Smooth muscle cell (in vitro differentiated cells): ENCODE data around the gene CLEC4F. TPM values are rescaled to one million over a fixed set of nuclear protein-coding genes. Genes with fewer than 3 reads are reported as not detected.
"Not testable (repeated sequence)": the region's sequence is repeated elsewhere in the genome, so short reads cannot be mapped to it uniquely, and the experiment has no call there.

Source experiments
- DNase-seq: peaks from one replicate; lab custom pipeline; 2025; ENCODE audit not compliant: unreplicated experiment; lab: John Stamatoyannopoulos, UW
- H2AFZ ChIP-seq: fragments of 200-600 bp; sonication (generic); 2 replicates; pipeline ENCODE4 v1.6.0; 2016; ENCODE audit warnings: antibody characterized with exemption, low read depth, mild to moderate bottlenecking
- H3F3A ChIP-seq: fragments of 200-600 bp; sonication (generic); 2 replicates; pipeline ENCODE4 v1.6.0; 2017; ENCODE audit warnings: antibody characterized with exemption, low read depth
- H3K27ac ChIP-seq: fragments of 200-600 bp; sonication (generic); 2 replicates; pipeline ENCODE4 v1.5.1; 2016; ENCODE audit warnings: low read depth, mild to moderate bottlenecking
- H3K27me3 ChIP-seq: fragments of 200-600 bp; sonication (generic); 2 replicates; pipeline ENCODE4 v1.6.1; 2016; ENCODE audit warnings: low read depth, mild to moderate bottlenecking
- H3K36me3 ChIP-seq: fragments of 200-600 bp; sonication (generic); 2 replicates; pipeline ENCODE4 v1.5.1; 2016; ENCODE audit warnings: low read depth
- H3K4me1 ChIP-seq: fragments of 200-600 bp; sonication (generic); 2 replicates; pipeline ENCODE4 v1.5.1; 2016; ENCODE audit warnings: low read depth
- H3K4me2 ChIP-seq: fragments of 200-600 bp; sonication (generic); 2 replicates; pipeline ENCODE4 v1.6.0; 2016; ENCODE audit warnings: mild to moderate bottlenecking
- H3K4me3 ChIP-seq: fragments of 200-600 bp; sonication (generic); 2 replicates; pipeline ENCODE4 v1.5.1; 2016; ENCODE audit warnings: mild to moderate bottlenecking
- H3K79me2 ChIP-seq: fragments of 200-600 bp; sonication (generic); 2 replicates; pipeline ENCODE4 v1.6.0; 2016; ENCODE audit warnings: low read depth, mild to moderate bottlenecking
- H3K9ac ChIP-seq: fragments of 200-600 bp; sonication (generic); 2 replicates; pipeline ENCODE4 v1.6.0; 2016; ENCODE audit warnings: low read depth
- H3K9me3 ChIP-seq: fragments of 200-600 bp; sonication (generic); replicated peaks from 2 replicates; pipeline ENCODE4 v1.5.1; 2016; ENCODE audit warnings: low read depth
- H4K20me1 ChIP-seq: fragments of 200-600 bp; sonication (generic); 2 replicates; pipeline ENCODE4 v1.6.0; 2016; ENCODE audit warnings: low read depth
- WGBS: methylation state at CpG from one replicate; pipeline ENCODE4 v1.1.7; 2016; ENCODE audit warnings: low lambda C conversion rate; 5-methylcytosine and 5-hydroxymethylcytosine counted together
- polyA plus RNA-seq: library from polyadenylated mRNA; unstranded; fragments of >200 nt; fragmentation: Nextera tagmentation; extraction: Ambion mirVana; gene quantifications from 2 replicates; pipeline ENCODE4 v1.2.1, GENCODE V29; 2016
- total RNA-seq: library from RNA; depleted of rRNA; stranded (reverse); fragments of >200 nt; gene quantifications from 2 replicates; pipeline ENCODE4 v1.2.3, GENCODE V29; 2014
- TF ChIP-seq, protein P1 (sequence below): fragments of 200-600 bp; sonication (generic); IDR thresholded peaks from 2 replicates; pipeline ENCODE4 v1.5.1; 2017; ENCODE audit warnings: borderline replicate concordance, mild to moderate bottlenecking, antibody characterized with exemption; ENCODE audit not compliant: insufficient read depth, poor library complexity, severe bottlenecking

CLEC4F gene
- total and polyA plus RNA-seq, 2 experiments from 2014 or later: not detected

DNA sequence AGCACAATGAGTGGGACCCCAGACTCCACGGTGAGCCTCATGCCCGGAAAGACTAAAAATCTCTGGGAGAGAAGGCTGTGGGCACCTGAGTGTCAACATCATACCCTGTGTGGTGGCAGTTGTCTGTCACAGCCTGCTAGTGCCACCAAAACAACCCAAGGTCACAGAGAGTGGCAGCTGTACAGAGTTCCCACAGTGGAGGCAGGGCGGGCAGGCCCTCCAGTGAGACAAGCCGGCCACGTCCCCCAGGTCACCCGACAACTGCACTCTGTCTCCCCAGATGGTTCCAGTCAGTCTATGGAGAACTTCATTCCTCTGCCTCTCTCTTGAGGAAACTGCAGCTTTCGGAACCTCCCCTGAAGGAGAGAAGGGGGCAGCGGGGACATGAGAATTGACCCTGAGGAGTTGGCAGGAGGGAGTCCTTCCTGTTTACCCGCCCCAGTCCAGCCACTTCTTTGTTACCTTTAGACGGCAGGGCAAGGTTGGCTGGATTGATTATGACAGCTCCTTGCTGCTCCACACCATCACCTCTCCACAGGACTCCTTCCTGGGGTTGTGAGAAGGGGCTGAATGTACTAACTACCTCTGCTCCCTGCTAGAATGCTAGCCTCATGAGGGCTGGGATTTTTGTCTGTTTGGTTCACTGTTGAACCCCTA, 18.7 kb downstream of the CLEC4F start:
- no peak overlapping the region for H3K4me3 ChIP-seq
- H3K9ac ChIP-seq: no peak overlapping the region
- H3K4me2 ChIP-seq: no peak overlapping the region
- H3F3A ChIP-seq: no peaks in the 10 kb centered on the region
- TF ChIP-seq, protein P1, sequence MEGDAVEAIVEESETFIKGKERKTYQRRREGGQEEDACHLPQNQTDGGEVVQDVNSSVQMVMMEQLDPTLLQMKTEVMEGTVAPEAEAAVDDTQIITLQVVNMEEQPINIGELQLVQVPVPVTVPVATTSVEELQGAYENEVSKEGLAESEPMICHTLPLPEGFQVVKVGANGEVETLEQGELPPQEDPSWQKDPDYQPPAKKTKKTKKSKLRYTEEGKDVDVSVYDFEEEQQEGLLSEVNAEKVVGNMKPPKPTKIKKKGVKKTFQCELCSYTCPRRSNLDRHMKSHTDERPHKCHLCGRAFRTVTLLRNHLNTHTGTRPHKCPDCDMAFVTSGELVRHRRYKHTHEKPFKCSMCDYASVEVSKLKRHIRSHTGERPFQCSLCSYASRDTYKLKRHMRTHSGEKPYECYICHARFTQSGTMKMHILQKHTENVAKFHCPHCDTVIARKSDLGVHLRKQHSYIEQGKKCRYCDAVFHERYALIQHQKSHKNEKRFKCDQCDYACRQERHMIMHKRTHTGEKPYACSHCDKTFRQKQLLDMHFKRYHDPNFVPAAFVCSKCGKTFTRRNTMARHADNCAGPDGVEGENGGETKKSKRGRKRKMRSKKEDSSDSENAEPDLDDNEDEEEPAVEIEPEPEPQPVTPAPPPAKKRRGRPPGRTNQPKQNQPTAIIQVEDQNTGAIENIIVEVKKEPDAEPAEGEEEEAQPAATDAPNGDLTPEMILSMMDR: no peak
- no peaks in the 10 kb centered on the region for H4K20me1 ChIP-seq
- H3K27me3 ChIP-seq: peaks cover 37% of the 10 kb centered on the region
- no peaks in the 10 kb centered on the region for H3K36me3 ChIP-seq
- DNase-seq: no peak
- no peaks in the 10 kb centered on the region for H3K9me3 ChIP-seq
- H2AFZ ChIP-seq: no peak overlapping the region
- no peaks in the 10 kb centered on the region for H3K79me2 ChIP-seq
- H3K27ac ChIP-seq: no peak overlapping the region
- WGBS: 80% methylated on average over 10 of the region's 10 CpGs
- H3K4me1 ChIP-seq: no peaks in the 10 kb centered on the region

DNA sequence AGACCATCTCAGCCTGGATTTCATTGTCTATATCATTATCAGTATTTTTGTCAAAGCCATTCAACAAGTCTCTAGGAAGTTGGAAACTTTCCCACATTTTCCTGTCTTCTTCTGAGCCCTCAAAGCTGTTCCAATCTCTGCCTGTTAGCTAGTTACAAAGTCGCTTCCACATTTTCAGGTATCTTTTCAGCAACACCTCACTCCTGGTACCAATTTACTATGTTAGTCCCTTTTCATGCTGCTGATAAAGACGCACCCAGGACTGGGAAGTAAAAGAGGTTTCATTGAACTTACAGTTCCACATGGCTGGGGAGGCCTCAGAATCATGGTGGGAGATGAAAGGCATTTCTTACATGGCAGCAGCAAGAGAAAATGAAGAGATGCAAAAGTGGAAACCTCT, 20.7 kb downstream of the CLEC4F start:
- Histone ChIP-seq H3K9ac (no peak overlapping the region), H3K27ac (no peak overlapping the region), H3F3A (no peaks in the 10 kb centered on the region), H3K27me3 (peaks cover 36% of the 10 kb centered on the region), H3K9me3 (no peaks in the 10 kb centered on the region), H3K79me2 (no peaks in the 10 kb centered on the region), H3K4me3 (no peak overlapping the region), H3K36me3 (no peaks in the 10 kb centered on the region), H4K20me1 (no peaks in the 10 kb centered on the region), H3K4me2 (no peak overlapping the region), H2AFZ (no peak overlapping the region), H3K4me1 (no peaks in the 10 kb centered on the region)
- TF ChIP-seq, protein P1: no peak
- 81% methylated on average over 2 of the region's 2 CpGs for WGBS
- no peak for DNase-seq

DNA sequence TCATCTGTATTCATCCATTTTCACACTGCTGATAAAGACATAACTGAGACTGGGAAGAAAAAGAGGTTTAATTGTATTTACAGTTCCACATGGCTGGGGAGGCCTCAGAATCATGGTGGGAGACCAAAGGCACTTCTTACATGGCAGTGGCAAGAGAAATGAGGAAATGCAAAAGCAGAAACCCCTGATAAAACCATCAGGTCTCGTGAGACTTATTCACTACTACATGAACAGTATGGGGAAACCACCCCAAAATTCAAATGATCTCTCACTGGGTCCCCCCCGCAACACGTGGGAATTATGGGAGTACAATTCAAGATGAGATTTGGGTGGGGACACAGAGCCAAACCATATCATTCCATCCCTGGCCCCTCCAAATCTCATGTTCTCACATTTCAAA, 22.4 kb downstream of the CLEC4F start:
- not testable (repeated sequence) for H2AFZ ChIP-seq, H3F3A ChIP-seq, H3K27ac ChIP-seq, H3K9me3 ChIP-seq, H3K36me3 ChIP-seq, DNase-seq, H3K4me2 ChIP-seq, H3K9ac ChIP-seq, H3K79me2 ChIP-seq, H3K4me3 ChIP-seq, H3K4me1 ChIP-seq, H4K20me1 ChIP-seq
- H3K27me3 ChIP-seq: peaks cover 47% of the 10 kb centered on the region
- WGBS: 90% methylated on average over 3 of the region's 3 CpGs

DNA sequence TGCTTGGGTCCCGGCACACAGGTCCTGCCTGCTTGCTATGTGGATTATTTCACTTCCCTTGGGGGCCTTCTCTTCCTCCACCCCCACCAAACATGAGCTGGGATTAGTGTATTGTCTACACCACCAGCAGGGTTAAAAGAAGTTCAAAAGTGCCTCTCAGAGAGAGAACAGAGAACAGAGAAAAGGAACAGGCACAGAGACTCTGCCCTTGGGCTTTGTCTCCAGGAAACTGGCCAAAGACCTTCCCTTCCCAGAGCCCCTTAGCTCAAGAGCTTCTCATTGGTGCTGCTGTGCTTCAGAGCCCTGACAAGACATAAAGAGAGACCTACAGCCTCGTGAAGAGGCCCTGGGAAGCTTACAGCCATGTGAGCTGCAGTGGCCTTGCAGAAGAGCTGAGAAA, 22.9 kb downstream of the CLEC4F start:
- DNase-seq: no peak
- Histone ChIP-seq H2AFZ (no peak overlapping the region), H3K9ac (no peak overlapping the region), H3K27me3 (peaks cover 52% of the 10 kb centered on the region), H3K27ac (no peak overlapping the region), H3K79me2 (no peaks in the 10 kb centered on the region), H3K4me2 (no peak overlapping the region), H3K9me3 (no peaks in the 10 kb centered on the region), H3K36me3 (no peaks in the 10 kb centered on the region), H4K20me1 (no peaks in the 10 kb centered on the region), H3K4me3 (no peak overlapping the region), H3F3A (no peaks in the 10 kb centered on the region), H3K4me1 (no peaks in the 10 kb centered on the region)
- TF ChIP-seq, protein P1: no peak
- WGBS: 57% methylated on average over 2 of the region's 2 CpGs
